GM23338 (cell line): ENCODE measurements around the gene INHA. TPM values are rescaled to one million over a fixed set of nuclear protein-coding genes. Genes with fewer than 3 reads are reported as not detected.

Experiments
- ATAC-seq: fragments of 200-7000 bp; cut with Tn5 transposase; 3 replicates; pipeline ENCODE4 v1.9.1; 2020
- DNase-seq: peaks from one replicate; pipeline ENCODE4 v3.0.0-alpha.2; 2015; ENCODE audit warnings: low spot score
- H2AFZ ChIP-seq: fragments of 200-600 bp; sonication (generic); 2 replicates; pipeline ENCODE4 v1.8.0; 2016; ENCODE audit warnings: antibody characterized with exemption, mild to moderate bottlenecking, moderate library complexity
- H3F3A ChIP-seq: fragments of 200-600 bp; sonication (generic); replicated peaks from 2 replicates; pipeline ENCODE4 v1.8.0; 2017; ENCODE audit warnings: antibody characterized with exemption, mixed run types, low read depth
- H3K27ac ChIP-seq: fragments of 200-600 bp; sonication (generic); 2 replicates; pipeline ENCODE4 v1.6.1; 2016; ENCODE audit warnings: low read depth
- H3K27me3 ChIP-seq: fragments of 200-600 bp; sonication (generic); 2 replicates; pipeline ENCODE4 v1.8.0; 2016; ENCODE audit warnings: mild to moderate bottlenecking, mixed run types, moderate library complexity; ENCODE audit not compliant: insufficient read depth
- H3K36me3 ChIP-seq: fragments of 200-600 bp; sonication (generic); 2 replicates; pipeline ENCODE4 v1.8.0; 2016; ENCODE audit warnings: mild to moderate bottlenecking; ENCODE audit not compliant: insufficient read depth
- H3K4me1 ChIP-seq: fragments of 200-600 bp; sonication (generic); 2 replicates; pipeline ENCODE4 v1.8.0; 2016; ENCODE audit warnings: mild to moderate bottlenecking, moderate library complexity; ENCODE audit not compliant: insufficient read depth
- H3K4me2 ChIP-seq: fragments of 200-600 bp; sonication (generic); 2 replicates; pipeline ENCODE4 v1.7.1; 2017; ENCODE audit warnings: mixed run types
- H3K4me3 ChIP-seq: fragments of 200-600 bp; sonication (generic); 2 replicates; pipeline ENCODE4 v1.6.1; 2016; ENCODE audit warnings: mixed run types
- H3K79me2 ChIP-seq: fragments of 200-600 bp; sonication (generic); replicated peaks from 2 replicates; pipeline ENCODE4 v1.8.0; 2017; ENCODE audit warnings: mild to moderate bottlenecking; ENCODE audit not compliant: insufficient read depth
- H3K9me2 ChIP-seq: fragments of 200-600 bp; sonication (generic); 2 replicates; pipeline ENCODE4 v1.8.0; 2017; ENCODE audit not compliant: insufficient read depth
- H4K20me1 ChIP-seq: fragments of 200-600 bp; sonication (generic); replicated peaks from 2 replicates; pipeline ENCODE4 v1.8.0; 2017; ENCODE audit warnings: mild to moderate bottlenecking; ENCODE audit not compliant: insufficient read depth
- H3K27ac Mint-ChIP-seq: 2 replicates; pipeline ENCODE4 v1.8.0; 2020; ENCODE audit warnings: inconsistent platforms, mild to moderate bottlenecking, moderate library complexity, mixed read lengths
- H3K27me3 Mint-ChIP-seq: 3 replicates; pipeline ENCODE4 v1.8.0; 2022; ENCODE audit warnings: low read depth, mild to moderate bottlenecking, moderate library complexity, mixed read lengths, inconsistent platforms; ENCODE audit not compliant: insufficient read depth, poor library complexity
- H3K36me3 Mint-ChIP-seq: 3 replicates; pipeline ENCODE4 v1.8.0; 2021; ENCODE audit warnings: low read depth, mild to moderate bottlenecking, inconsistent platforms, moderate library complexity, mixed read lengths
- H3K4me1 Mint-ChIP-seq: 3 replicates; pipeline ENCODE4 v1.8.0; 2020; ENCODE audit warnings: mild to moderate bottlenecking, inconsistent platforms, mixed read lengths
- H3K4me3 Mint-ChIP-seq: 3 replicates; pipeline ENCODE4 v1.8.0; 2021; ENCODE audit warnings: moderate library complexity, mild to moderate bottlenecking, inconsistent platforms, mixed read lengths
- H3K9me3 Mint-ChIP-seq: 3 replicates; pipeline ENCODE4 v1.8.0; 2020; ENCODE audit warnings: moderate library complexity, mild to moderate bottlenecking, inconsistent platforms, mixed read lengths
- CTCF ChIP-seq, 2 experiments: fragments of 200-600 bp in 1 of 2; sonication (generic) in 1 of 2; conservative IDR thresholded peaks; 2 replicates each; pipeline versions ENCODE4 v1.5.1 to v1.6.1; 2016 to 2017; ENCODE audit warnings: antibody characterized with exemption in 2 of 2, low read depth in 2 of 2, mild to moderate bottlenecking in 2 of 2, moderate library complexity in 1 of 2
- ETS1 ChIP-seq: IDR thresholded peaks from 2 replicates; pipeline ENCODE4 v1.6.1; 2016; ENCODE audit warnings: antibody characterized with exemption
- EZH2 ChIP-seq: fragments of 200-600 bp; sonication (generic); IDR thresholded peaks from one replicate; pipeline ENCODE4 v1.8.0; 2017; ENCODE audit warnings: antibody characterized with exemption, mild to moderate bottlenecking, low read depth; ENCODE audit not compliant: unreplicated experiment
- EZH2phosphoT487 ChIP-seq: fragments of 200-600 bp; sonication (generic); IDR thresholded peaks from one replicate; pipeline ENCODE4 v1.8.1; 2018; ENCODE audit warnings: antibody characterized with exemption; ENCODE audit not compliant: unreplicated experiment
- JUNB ChIP-seq: IDR thresholded peaks from one replicate; pipeline ENCODE4 v1.6.1; 2016; ENCODE audit warnings: antibody characterized with exemption; ENCODE audit not compliant: unreplicated experiment
- NANOG ChIP-seq: IDR thresholded peaks from 2 replicates; pipeline ENCODE4 v1.6.1; 2016; ENCODE audit warnings: antibody characterized with exemption, borderline replicate concordance
- POLR2AphosphoS5 ChIP-seq: IDR thresholded peaks from 2 replicates; pipeline ENCODE4 v1.6.1; 2016; ENCODE audit warnings: antibody characterized with exemption, low read depth
- REST ChIP-seq: IDR thresholded peaks from one replicate; pipeline ENCODE4 v1.6.1; 2018; ENCODE audit warnings: antibody characterized with exemption; ENCODE audit not compliant: unreplicated experiment
- STAT1 ChIP-seq: IDR thresholded peaks from one replicate; pipeline ENCODE4 v1.6.1; 2016; ENCODE audit warnings: antibody characterized with exemption; ENCODE audit not compliant: unreplicated experiment
- ZNF114 ChIP-seq: fragments of 250-450 bp; sonication (Bioruptor Pico); IDR thresholded peaks from 2 replicates; pipeline ENCODE4 v1.5.0; 2020; ENCODE audit warnings: mild to moderate bottlenecking, moderate library complexity
- ZNF331 ChIP-seq: fragments of 250-450 bp; sonication (Bioruptor Pico); IDR thresholded peaks from 2 replicates; pipeline ENCODE4 v1.5.0; 2020; ENCODE audit warnings: low read depth, mild to moderate bottlenecking, moderate library complexity
- ZNF462 ChIP-seq: fragments of 250-450 bp; sonication (Bioruptor Pico); IDR thresholded peaks from 2 replicates; pipeline ENCODE4 v1.5.0; 2020; ENCODE audit warnings: mild to moderate bottlenecking, moderate library complexity
- polyA plus RNA-seq: library from polyadenylated mRNA; unstranded; fragments of >200 nt; fragmentation: Nextera tagmentation; extraction: Ambion mirVana; gene quantifications from 2 replicates; pipeline ENCODE4 v1.2.1, GENCODE V29; 2016
- total RNA-seq: library from RNA; depleted of rRNA; stranded (reverse); fragments of >200 nt; shearing (Covaris generic); gene quantifications from 2 replicates; pipeline ENCODE4 v1.2.3, GENCODE V29; 2014

The INHA gene
- total and polyA plus RNA-seq, 2 experiments from 2014 or later, result 1.5 to 1.6 TPM

- Mint-ChIP-seq H3K4me3 (no peak overlapping the region; the same call in 2 of the 3 replicates), H3K9me3 (no peaks in the 10 kb centered on the region; the same call in 2 of the 3 replicates), H3K27me3 (peaks cover 34% of the 10 kb centered on the region), H3K4me1 (peaks cover 23% of the 10 kb centered on the region), H3K27ac (no peak overlapping the region), H3K36me3 (peaks cover 24% of the 10 kb centered on the region)
- peaks cover 4% of the 10 kb centered on the region for H3F3A ChIP-seq
- no peak overlapping the region for H3K4me3 ChIP-seq
- no peaks in the 10 kb centered on the region for H3K36me3 ChIP-seq
- H3K79me2 ChIP-seq, result no peaks in the 10 kb centered on the region
- no peak for ATAC-seq
- no peak overlapping the region for H3K27ac ChIP-seq
- H3K4me1 ChIP-seq, result peaks cover 10% of the 10 kb centered on the region
- H4K20me1 ChIP-seq, result peaks cover 5% of the 10 kb centered on the region; the same call in 1 of the 2 replicates
- H2AFZ ChIP-seq, result no peak overlapping the region
- no peaks in the 10 kb centered on the region for H3K9me2 ChIP-seq
- TF ChIP-seq STAT1, result no peak
- no peak for TF ChIP-seq ZNF114
- no peak for TF ChIP-seq CTCF (conservative IDR thresholded peaks at IDR 0.05; ENCODE audit: low read depth in 2 of 2)
- TF ChIP-seq ZNF331 (CRISPR knock-in tag), result no peak
- TF ChIP-seq POLR2AphosphoS5, result no peak
- no peak for TF ChIP-seq ETS1
- no peak for TF ChIP-seq NANOG
- TF ChIP-seq EZH2phosphoT487, result no peak
- TF ChIP-seq ZNF462 (CRISPR knock-in tag), result no peak
- no peak for TF ChIP-seq REST
- TF ChIP-seq JUNB, result no peak
- no peak for TF ChIP-seq EZH2
- peaks cover 14% of the 10 kb centered on the region for H3K27me3 ChIP-seq
- H3K4me2 ChIP-seq, result no peak overlapping the region
- DNase-seq, result no peak
Measured at GRCh38 chr2:219548990-219549389, 23.1 kb upstream of the INHA start.
